Hepatocyte (in vitro differentiated cells): ENCODE data around the gene USP22. TPM values are rescaled to one million over a fixed set of nuclear protein-coding genes. Genes with fewer than 3 reads are reported as not detected.

ENCODE experiments used
- DNase-seq: peaks from one replicate; pipeline ENCODE4 v3.0.0-alpha.2; 2016; ENCODE audit warnings: low spot score
- H2AFZ ChIP-seq: fragments of 200-600 bp; sonication (generic); 2 replicates; pipeline ENCODE4 v1.6.0; 2016; ENCODE audit warnings: antibody characterized with exemption, mild to moderate bottlenecking
- H3K27ac ChIP-seq: fragments of 200-600 bp; sonication (generic); 2 replicates; pipeline ENCODE4 v1.5.1; 2016; ENCODE audit warnings: mild to moderate bottlenecking
- H3K27me3 ChIP-seq: fragments of 200-600 bp; sonication (generic); 2 replicates; pipeline ENCODE4 v1.6.1; 2016
- H3K36me3 ChIP-seq: fragments of 200-600 bp; sonication (generic); replicated peaks from 2 replicates; pipeline ENCODE4 v1.5.1; 2016; ENCODE audit warnings: low read depth; ENCODE audit not compliant: insufficient read depth
- H3K4me1 ChIP-seq: fragments of 200-600 bp; sonication (generic); 2 replicates; pipeline ENCODE4 v1.5.1; 2016; ENCODE audit warnings: mild to moderate bottlenecking, moderate library complexity; ENCODE audit not compliant: insufficient read depth
- H3K4me2 ChIP-seq: fragments of 200-600 bp; sonication (generic); 2 replicates; pipeline ENCODE4 v1.6.0; 2016
- H3K4me3 ChIP-seq: fragments of 200-600 bp; sonication (generic); 2 replicates; pipeline ENCODE4 v1.5.1; 2016; ENCODE audit warnings: mild to moderate bottlenecking
- H3K79me2 ChIP-seq: fragments of 200-600 bp; sonication (generic); 2 replicates; pipeline ENCODE4 v1.6.0; 2017; ENCODE audit warnings: mild to moderate bottlenecking
- H3K9me2 ChIP-seq: fragments of 200-600 bp; sonication (generic); replicated peaks from 2 replicates; pipeline ENCODE4 v1.6.0; 2017; ENCODE audit warnings: mild to moderate bottlenecking; ENCODE audit not compliant: insufficient read depth
- H3K9me3 ChIP-seq: fragments of 200-600 bp; sonication (generic); 2 replicates; pipeline ENCODE4 v1.5.1; 2016; ENCODE audit warnings: low read depth, mild to moderate bottlenecking
- H4K20me1 ChIP-seq: fragments of 200-600 bp; sonication (generic); 2 replicates; pipeline ENCODE4 v1.6.0; 2016; ENCODE audit warnings: mild to moderate bottlenecking; ENCODE audit not compliant: insufficient read depth, poor library complexity, severe bottlenecking
- CTCF ChIP-seq: fragments of 200-600 bp; sonication (generic); IDR thresholded peaks from 2 replicates; pipeline ENCODE4 v1.5.1; 2016; ENCODE audit warnings: antibody characterized with exemption, mild to moderate bottlenecking; ENCODE audit not compliant: poor library complexity
- EZH2 ChIP-seq: fragments of 200-600 bp; sonication (generic); IDR thresholded peaks from 2 replicates; pipeline ENCODE4 v1.6.1; 2016; ENCODE audit warnings: antibody characterized with exemption, mild to moderate bottlenecking, borderline replicate concordance
- EZH2phosphoT487 ChIP-seq: fragments of 200-600 bp; sonication (generic); IDR thresholded peaks from one replicate; pipeline ENCODE4 v1.6.1; 2018; ENCODE audit warnings: antibody characterized with exemption, mild to moderate bottlenecking, low read depth, moderate library complexity; ENCODE audit not compliant: unreplicated experiment, severe bottlenecking
- WGBS: methylation state at CpG from one replicate; pipeline ENCODE4 v1.1.6; 2016; ENCODE audit warnings: low lambda C conversion rate; ENCODE audit errors: missing lambda C conversion rate; 5-methylcytosine and 5-hydroxymethylcytosine counted together
- polyA plus RNA-seq: library from polyadenylated mRNA; unstranded; fragments of >200 nt; fragmentation: Nextera tagmentation; extraction: Ambion mirVana; gene quantifications from 2 replicates; pipeline ENCODE4 v1.2.1, GENCODE V29; 2016
- total RNA-seq: library from RNA; depleted of rRNA; stranded (reverse); fragments of >200 nt; gene quantifications from 2 replicates; pipeline ENCODE4 v1.2.3, GENCODE V29; 2014

The USP22 gene
- total and polyA plus RNA-seq, 2 experiments from 2014 or later = 84.0 to 157 TPM

- H2AFZ ChIP-seq = no peak overlapping the region
- no peak overlapping the region for H3K27ac ChIP-seq
- DNase-seq = peak; percentile 3
- peaks cover 49% of the 10 kb centered on the region for H4K20me1 ChIP-seq
- no peaks in the 10 kb centered on the region for H3K36me3 ChIP-seq
- WGBS = 91% methylated on average over 5 of the region's 5 CpGs
- no peaks in the 10 kb centered on the region for H3K9me3 ChIP-seq
- no peaks in the 10 kb centered on the region for H3K4me1 ChIP-seq
- H3K79me2 ChIP-seq = peaks cover 29% of the 10 kb centered on the region
- H3K4me2 ChIP-seq = no peak overlapping the region
- no peaks in the 10 kb centered on the region for H3K27me3 ChIP-seq
- TF ChIP-seq EZH2 (no peak), CTCF (no peak), EZH2phosphoT487 (no peak)
- H3K4me3 ChIP-seq = no peak overlapping the region
- H3K9me2 ChIP-seq = no peaks in the 10 kb centered on the region
Observed at GRCh38 chr17:20998571-20999043, 44.2 kb downstream of the USP22 start.

- no peak for TF ChIP-seq CTCF
- TF ChIP-seq EZH2phosphoT487 = no peak
- TF ChIP-seq EZH2 = no peak
- no peak overlapping the region for H2AFZ ChIP-seq
- H3K9me2 ChIP-seq = no peaks in the 10 kb centered on the region
- H3K4me3 ChIP-seq = no peak overlapping the region
- no peaks in the 10 kb centered on the region for H3K27me3 ChIP-seq
- peaks cover 43% of the 10 kb centered on the region for H4K20me1 ChIP-seq
- H3K4me2 ChIP-seq = no peak overlapping the region
- no peaks in the 10 kb centered on the region for H3K4me1 ChIP-seq
- no peaks in the 10 kb centered on the region for H3K9me3 ChIP-seq
- no peak overlapping the region for H3K27ac ChIP-seq
- WGBS = 88% methylated on average over 22 of the region's 22 CpGs
- no peaks in the 10 kb centered on the region for H3K36me3 ChIP-seq
- DNase-seq = peak; percentile 5
- H3K79me2 ChIP-seq = peaks cover 24% of the 10 kb centered on the region
Observed at GRCh38 chr17:20997711-20998570, 44.9 kb downstream of the USP22 start.

GRCh38 chr17:20996724-20997615 is 45.8 kb downstream of the USP22 start:
- whole genome bisulfite sequencing = 85% methylated on average over 12 of the region's 12 CpGs
- peaks cover 33% of the 10 kb centered on the region for H4K20me1 ChIP-seq

More at GRCh38 chr17:20996724-20997615, 45.8 kb downstream of the USP22 start:
- TF ChIP-seq EZH2 = no peak
- H3K9me3 ChIP-seq = no peaks in the 10 kb centered on the region
- no peaks in the 10 kb centered on the region for H3K36me3 ChIP-seq
- H3K27ac ChIP-seq = no peak overlapping the region
- no peaks in the 10 kb centered on the region for H3K27me3 ChIP-seq
- H3K4me2 ChIP-seq = no peak overlapping the region
- H3K4me1 ChIP-seq = no peaks in the 10 kb centered on the region
- no peaks in the 10 kb centered on the region for H3K9me2 ChIP-seq
- no peak overlapping the region for H3K4me3 ChIP-seq
- peak; percentile 8 for DNase-seq
- peaks cover 15% of the 10 kb centered on the region for H3K79me2 ChIP-seq
- no peak overlapping the region for H2AFZ ChIP-seq
